WI38 (cell line): Measurements from ENCODE around the gene MYO3B.

Experiments used
- H3K4me3 ChIP-seq: 2 replicates; pipeline ENCODE4 v1.5.1; 2011; ENCODE audit warnings: low read depth, mild to moderate bottlenecking, control low read depth, low read length
- TF ChIP-seq, protein P1 (sequence below): IDR thresholded peaks from 2 replicates; pipeline ENCODE4 v1.5.1; 2012; ENCODE audit warnings: low read depth, mild to moderate bottlenecking, control low read depth, low read length

MYO3B gene

DNA sequence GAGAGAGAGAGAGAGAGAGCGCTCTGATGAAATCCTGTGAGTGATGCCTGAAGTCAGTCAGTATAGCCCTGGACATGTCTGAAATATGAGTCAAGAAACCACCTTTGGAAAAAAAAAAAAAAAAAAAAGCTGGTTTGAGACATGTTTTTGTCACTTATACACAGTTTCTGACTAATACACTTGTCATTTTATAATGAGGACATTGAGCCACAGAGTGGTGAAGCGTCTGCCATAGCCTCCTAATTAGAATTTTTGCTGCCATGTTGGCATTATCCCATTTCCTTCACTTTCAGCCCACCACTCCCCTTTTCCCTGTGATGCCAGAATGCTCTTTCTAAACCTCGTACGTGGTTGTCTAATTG, 15.7 kb upstream of the MYO3B start:
- TF ChIP-seq, protein P1, sequence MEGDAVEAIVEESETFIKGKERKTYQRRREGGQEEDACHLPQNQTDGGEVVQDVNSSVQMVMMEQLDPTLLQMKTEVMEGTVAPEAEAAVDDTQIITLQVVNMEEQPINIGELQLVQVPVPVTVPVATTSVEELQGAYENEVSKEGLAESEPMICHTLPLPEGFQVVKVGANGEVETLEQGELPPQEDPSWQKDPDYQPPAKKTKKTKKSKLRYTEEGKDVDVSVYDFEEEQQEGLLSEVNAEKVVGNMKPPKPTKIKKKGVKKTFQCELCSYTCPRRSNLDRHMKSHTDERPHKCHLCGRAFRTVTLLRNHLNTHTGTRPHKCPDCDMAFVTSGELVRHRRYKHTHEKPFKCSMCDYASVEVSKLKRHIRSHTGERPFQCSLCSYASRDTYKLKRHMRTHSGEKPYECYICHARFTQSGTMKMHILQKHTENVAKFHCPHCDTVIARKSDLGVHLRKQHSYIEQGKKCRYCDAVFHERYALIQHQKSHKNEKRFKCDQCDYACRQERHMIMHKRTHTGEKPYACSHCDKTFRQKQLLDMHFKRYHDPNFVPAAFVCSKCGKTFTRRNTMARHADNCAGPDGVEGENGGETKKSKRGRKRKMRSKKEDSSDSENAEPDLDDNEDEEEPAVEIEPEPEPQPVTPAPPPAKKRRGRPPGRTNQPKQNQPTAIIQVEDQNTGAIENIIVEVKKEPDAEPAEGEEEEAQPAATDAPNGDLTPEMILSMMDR, result no peak
- no peak overlapping the region for H3K4me3 ChIP-seq

DNA sequence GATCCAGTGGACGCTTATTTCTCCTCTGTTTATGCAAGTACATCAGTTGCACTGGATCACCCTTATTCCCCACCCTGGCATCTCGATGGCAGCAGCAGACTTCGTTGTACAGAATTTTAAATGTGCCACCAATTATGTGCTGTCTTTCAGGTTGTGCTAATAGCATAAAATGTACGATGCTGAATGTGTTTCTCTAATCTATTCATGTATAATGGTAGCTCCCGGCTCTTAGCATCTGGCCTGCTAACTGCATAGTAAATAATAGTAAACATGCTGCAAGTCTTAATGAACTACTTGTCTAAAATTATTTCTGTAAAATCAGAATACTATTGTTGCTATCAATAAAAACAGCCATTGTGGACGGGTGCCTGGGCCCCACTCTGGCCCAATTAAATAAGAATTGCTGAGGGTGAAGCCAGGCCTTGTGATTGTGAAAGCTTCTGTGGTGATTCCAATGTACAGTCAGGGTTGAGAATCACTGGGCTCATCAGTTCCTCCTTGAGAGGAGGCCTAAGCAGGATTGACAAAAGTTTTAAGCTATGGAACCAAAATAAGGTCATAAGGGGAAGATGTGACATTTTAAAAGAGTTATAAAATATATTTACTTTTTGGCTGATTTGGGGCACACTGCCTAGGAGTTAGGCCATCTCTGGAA, 14.4 kb upstream of the MYO3B start:
- H3K4me3 ChIP-seq, result no peak overlapping the region
- TF ChIP-seq, protein P1, result no peak

DNA sequence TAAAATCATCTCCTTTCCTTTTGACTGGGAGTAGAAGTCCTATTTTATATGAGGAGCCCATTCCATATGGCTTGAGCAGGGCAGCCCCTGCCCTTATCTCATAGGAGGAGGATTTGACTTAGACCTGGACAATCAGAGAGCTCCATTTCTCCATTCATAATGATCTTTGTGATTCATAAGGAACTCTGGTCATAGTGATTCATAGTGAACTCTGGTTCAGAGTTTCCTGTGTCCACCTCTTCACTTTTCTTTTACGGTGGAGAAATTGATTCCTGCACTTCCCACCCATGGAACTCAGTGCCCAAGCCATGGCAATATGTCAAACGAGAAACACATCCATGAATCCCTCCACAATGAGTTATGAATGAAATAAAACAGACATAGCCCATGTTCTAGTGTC, 12.8 kb upstream of the MYO3B start:
- TF ChIP-seq, protein P1, result no peak

DNA sequence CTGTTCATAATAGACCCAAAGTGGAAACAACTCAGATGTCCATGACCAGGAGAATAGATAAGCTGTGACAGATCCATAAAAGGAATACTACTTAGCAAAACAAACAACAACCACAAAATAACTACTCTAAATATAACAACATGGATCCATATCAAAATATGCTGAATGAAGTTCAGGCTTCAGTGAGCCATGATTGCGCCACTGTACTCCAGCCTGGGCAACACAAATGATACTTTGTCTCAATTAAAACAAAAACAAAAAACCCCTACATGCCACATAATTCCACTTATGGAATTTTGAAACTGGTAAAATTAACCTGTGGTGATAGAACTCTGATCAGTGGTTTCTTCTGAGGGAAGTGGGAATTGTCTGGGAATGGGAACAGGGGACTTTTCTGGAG, 11.2 kb upstream of the MYO3B start:
- no peak overlapping the region for H3K4me3 ChIP-seq
- TF ChIP-seq, protein P1, result no peak

More for the DNA sequence above, 12.8 kb upstream of the MYO3B start:
- H3K4me3 ChIP-seq, result no peak overlapping the region

DNA sequence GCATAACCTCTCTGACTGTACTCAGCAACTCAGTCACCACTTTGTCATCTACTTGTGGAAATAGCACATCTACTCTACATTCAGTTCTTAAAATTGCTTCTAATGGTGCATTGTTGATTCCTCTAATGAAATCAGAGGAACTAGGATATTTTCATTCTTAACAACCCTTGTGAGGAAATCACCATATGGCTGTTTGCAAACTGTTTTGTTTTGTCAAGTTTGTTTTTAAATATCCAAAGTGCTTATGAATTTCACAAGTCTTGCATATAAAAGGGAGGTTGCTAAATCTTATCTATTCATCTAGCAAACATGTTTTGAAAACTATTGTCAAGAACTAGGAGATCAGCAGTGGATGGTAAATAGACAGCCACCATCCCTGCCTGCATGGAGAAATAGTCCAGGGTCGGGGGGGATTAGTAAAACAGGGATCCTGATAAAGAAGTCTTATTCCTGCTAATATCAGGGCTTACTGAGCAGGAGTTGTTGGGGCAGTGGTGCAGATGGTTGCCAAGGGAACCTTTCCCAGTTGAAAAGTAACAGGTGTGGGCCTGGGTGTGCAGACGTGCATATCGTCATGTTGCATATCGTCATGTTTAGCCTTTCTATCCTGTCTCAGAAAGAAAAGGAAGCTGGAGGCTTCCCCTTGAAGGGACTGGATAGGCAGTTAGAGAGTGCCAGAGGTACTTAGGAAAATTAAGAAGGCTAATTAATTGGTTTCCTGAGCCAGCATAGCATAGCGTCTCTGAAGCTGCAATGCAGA, 7.5 kb upstream of the MYO3B start:
- TF ChIP-seq, protein P1, result no peak
- no peak overlapping the region for H3K4me3 ChIP-seq

DNA sequence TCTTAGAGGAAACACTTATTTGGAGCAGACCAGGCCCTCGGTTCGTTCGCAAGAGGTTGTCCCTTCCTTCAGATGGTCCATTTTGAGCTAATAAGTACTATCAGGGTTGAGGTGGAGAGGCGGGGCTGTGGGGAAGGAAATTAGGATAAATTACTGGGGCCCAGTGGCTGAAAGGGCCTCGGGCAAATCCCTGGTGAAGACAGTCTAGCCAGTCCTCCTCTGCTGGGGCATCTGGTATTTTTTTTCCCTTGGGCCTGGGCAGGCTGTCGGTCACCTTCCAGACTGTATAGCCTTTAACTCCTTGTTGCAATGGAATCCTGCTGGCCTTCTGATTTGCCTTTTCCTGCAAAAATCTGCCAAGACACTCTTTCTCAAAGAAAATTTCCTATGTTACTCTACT, 1.7 kb upstream of the MYO3B start:
- TF ChIP-seq, protein P1, result no peak

DNA sequence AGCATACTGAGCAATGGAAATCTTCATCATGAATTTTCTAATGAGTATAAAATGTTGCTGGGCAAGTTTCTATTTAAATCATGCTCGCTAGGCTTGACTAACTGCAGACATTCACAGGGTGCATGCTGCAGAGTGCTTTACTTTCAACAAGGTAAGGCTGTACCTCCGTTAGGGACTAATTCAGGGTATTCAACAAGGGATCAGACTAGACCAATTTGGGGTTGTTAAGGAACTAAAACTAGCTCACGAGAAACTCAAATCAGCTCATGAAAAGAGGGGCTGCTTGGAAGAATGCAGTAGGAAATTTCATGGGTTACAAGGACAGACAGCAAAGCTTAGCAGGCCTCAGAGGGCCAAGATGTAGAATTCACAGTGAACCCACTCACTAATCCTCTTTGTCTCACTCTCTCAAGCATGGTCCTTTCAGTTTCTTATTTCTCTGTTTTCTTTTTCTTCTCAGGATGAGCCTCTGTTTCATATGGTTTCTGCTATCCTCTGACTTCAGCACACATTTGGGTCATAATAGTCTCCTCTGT, 2.2 kb downstream of the MYO3B start:
- no peak overlapping the region for H3K4me3 ChIP-seq
- TF ChIP-seq, protein P1, result no peak

More for the DNA sequence above, 1.7 kb upstream of the MYO3B start:
- H3K4me3 ChIP-seq, result no peak overlapping the region
